DOHH2 (cell line): ENCODE measurements around the gene CRX.
"Not testable (repeated sequence)": the region's sequence is repeated elsewhere in the genome, so short reads cannot be mapped to it uniquely, and the experiment has no call there.

Experiments
- H3F3A ChIP-seq: fragments of 200-600 bp; sonication (generic), shearing (Covaris generic); 2 replicates; pipeline ENCODE4 v1.6.0; 2016; ENCODE audit warnings: antibody characterized with exemption, mild to moderate bottlenecking; ENCODE audit not compliant: control insufficient read depth, insufficient read depth
- H3K27ac ChIP-seq: fragments of 200-600 bp; sonication (generic); 2 replicates; pipeline ENCODE4 v1.5.1; 2014; ENCODE audit warnings: low read depth, mild to moderate bottlenecking, low read length, moderate library complexity
- H3K27me3 ChIP-seq: fragments of 200-600 bp; sonication (generic); 2 replicates; pipeline ENCODE4 v1.6.1; 2014; ENCODE audit warnings: mild to moderate bottlenecking, low read length, mixed read lengths; ENCODE audit not compliant: control insufficient read depth
- H3K36me3 ChIP-seq: fragments of 200-600 bp; sonication (generic); 2 replicates; pipeline ENCODE4 v1.6.1; 2014; ENCODE audit warnings: mild to moderate bottlenecking, low read length, moderate library complexity, mixed read lengths; ENCODE audit not compliant: control insufficient read depth
- H3K4me1 ChIP-seq: fragments of 200-600 bp; sonication (generic); 2 replicates; pipeline ENCODE4 v1.6.1; 2014; ENCODE audit warnings: mild to moderate bottlenecking, low read length, mixed read lengths; ENCODE audit not compliant: control insufficient read depth
- H3K4me2 ChIP-seq: fragments of 200-600 bp; sonication (generic); 2 replicates; pipeline ENCODE4 v1.6.0; 2014; ENCODE audit warnings: mild to moderate bottlenecking, low read length, moderate library complexity
- H3K4me3 ChIP-seq: fragments of 200-600 bp; sonication (generic); 2 replicates; pipeline ENCODE4 v1.5.1; 2014; ENCODE audit warnings: mild to moderate bottlenecking, low read length, mixed read lengths
- H3K79me2 ChIP-seq: fragments of 200-600 bp; sonication (generic); 2 replicates; pipeline ENCODE4 v1.6.1; 2014; ENCODE audit warnings: mild to moderate bottlenecking, low read length, mixed read lengths; ENCODE audit not compliant: control insufficient read depth
- H3K9me2 ChIP-seq: fragments of 200-600 bp; sonication (generic); replicated peaks from 2 replicates; pipeline ENCODE4 v1.6.1; 2014; ENCODE audit warnings: mild to moderate bottlenecking, low read length, mixed read lengths; ENCODE audit not compliant: control insufficient read depth
- H3K9me3 ChIP-seq: fragments of 200-600 bp; sonication (generic); 2 replicates; pipeline ENCODE4 v1.6.1; 2014; ENCODE audit warnings: antibody characterized with exemption, low read length, mixed read lengths; ENCODE audit not compliant: control insufficient read depth, insufficient read depth
- H4K20me1 ChIP-seq: fragments of 200-600 bp; sonication (generic); 2 replicates; pipeline ENCODE4 v1.6.0; 2014; ENCODE audit warnings: low read depth, mild to moderate bottlenecking, antibody characterized with exemption, low read length, moderate library complexity; ENCODE audit not compliant: control insufficient read depth, insufficient read depth
- EZH2phosphoT487 ChIP-seq: fragments of 200-600 bp; sonication (generic); IDR thresholded peaks from 2 replicates; pipeline ENCODE4 v1.6.1; 2017; ENCODE audit warnings: borderline replicate concordance, mild to moderate bottlenecking, antibody characterized with exemption, low read length, moderate library complexity, mixed read lengths
- TF ChIP-seq, protein P1 (sequence below): fragments of 200-600 bp; sonication (generic); IDR thresholded peaks from one replicate; pipeline ENCODE4 v1.5.1; 2014; ENCODE audit warnings: antibody characterized with exemption, mild to moderate bottlenecking, low read depth, low read length; ENCODE audit not compliant: poor library complexity, severe bottlenecking

The CRX gene

DNA sequence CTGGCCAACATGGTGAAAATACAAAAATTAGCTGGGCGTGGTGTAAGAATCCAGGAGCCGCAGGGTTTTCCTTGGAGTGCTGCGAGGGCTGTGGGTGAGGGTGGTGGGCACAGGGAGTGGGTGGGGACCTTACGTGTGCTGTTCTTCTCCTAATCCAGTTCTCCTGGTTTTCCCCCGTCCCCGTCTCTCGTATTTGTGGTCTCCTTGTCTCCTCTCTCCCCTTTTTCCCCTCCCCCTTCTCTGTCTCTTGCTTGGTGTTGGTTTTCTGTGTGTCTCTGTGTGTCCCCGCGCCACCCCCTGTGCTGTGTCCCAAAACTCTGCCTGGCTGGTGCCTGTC lies 41.6 kb upstream of the CRX start:
- Histone ChIP-seq H3K79me2 (no peaks in the 10 kb centered on the region), H3K36me3 (no peaks in the 10 kb centered on the region), H3K27ac (no peak overlapping the region), H3K4me1 (peaks cover 14% of the 10 kb centered on the region; the same call in 1 of the 2 replicates), H3K4me2 (no peak overlapping the region), H4K20me1 (no peaks in the 10 kb centered on the region), H3K4me3 (no peak overlapping the region), H3K9me2 (no peaks in the 10 kb centered on the region), H3K27me3 (peaks cover 7% of the 10 kb centered on the region), H3K9me3 (no peaks in the 10 kb centered on the region), H3F3A (no peaks in the 10 kb centered on the region; the same call in 1 of the 2 replicates)
- TF ChIP-seq, protein P1, sequence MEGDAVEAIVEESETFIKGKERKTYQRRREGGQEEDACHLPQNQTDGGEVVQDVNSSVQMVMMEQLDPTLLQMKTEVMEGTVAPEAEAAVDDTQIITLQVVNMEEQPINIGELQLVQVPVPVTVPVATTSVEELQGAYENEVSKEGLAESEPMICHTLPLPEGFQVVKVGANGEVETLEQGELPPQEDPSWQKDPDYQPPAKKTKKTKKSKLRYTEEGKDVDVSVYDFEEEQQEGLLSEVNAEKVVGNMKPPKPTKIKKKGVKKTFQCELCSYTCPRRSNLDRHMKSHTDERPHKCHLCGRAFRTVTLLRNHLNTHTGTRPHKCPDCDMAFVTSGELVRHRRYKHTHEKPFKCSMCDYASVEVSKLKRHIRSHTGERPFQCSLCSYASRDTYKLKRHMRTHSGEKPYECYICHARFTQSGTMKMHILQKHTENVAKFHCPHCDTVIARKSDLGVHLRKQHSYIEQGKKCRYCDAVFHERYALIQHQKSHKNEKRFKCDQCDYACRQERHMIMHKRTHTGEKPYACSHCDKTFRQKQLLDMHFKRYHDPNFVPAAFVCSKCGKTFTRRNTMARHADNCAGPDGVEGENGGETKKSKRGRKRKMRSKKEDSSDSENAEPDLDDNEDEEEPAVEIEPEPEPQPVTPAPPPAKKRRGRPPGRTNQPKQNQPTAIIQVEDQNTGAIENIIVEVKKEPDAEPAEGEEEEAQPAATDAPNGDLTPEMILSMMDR: no peak
- no peak for TF ChIP-seq EZH2phosphoT487

DNA sequence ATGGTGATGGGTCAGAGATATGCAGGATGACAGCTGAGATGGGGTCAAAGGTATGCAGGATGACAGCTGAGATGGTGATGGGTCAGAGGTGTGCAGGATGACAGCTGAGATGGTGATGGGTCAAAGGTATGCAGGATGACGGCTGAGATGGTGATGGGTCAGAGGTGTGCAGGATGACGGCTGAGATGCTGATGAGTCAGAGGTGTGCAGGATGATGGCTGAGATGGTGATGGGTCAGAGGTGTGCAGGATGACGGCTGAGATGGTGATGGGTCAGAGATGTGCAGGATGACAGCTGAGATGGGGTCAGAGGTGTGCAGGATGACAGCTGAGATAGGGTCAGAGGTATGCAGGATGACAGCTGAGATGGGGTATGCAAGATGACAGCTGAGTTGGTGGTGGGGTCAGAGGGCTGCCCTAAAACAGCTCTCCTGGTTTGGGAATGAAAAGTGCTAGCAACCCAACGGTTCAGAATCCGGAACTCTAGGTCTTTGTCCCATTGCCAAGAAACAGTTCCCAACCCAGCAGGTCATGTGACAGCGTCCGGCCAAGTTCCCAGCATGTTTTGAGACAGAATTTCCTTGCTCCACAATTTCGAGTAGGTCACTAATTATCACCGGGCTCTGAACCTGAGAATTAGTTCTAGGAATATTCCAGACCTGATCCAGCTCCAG lies 40.0 kb upstream of the CRX start:
- peaks cover 14% of the 10 kb centered on the region; the same call in 1 of the 2 replicates for H3K4me1 ChIP-seq
- H3K4me2 ChIP-seq: no peak overlapping the region
- TF ChIP-seq, protein P1: no peak
- TF ChIP-seq EZH2phosphoT487: no peak
- no peak overlapping the region for H3K27ac ChIP-seq
- H4K20me1 ChIP-seq: no peaks in the 10 kb centered on the region
- no peaks in the 10 kb centered on the region for H3K36me3 ChIP-seq
- no peaks in the 10 kb centered on the region for H3F3A ChIP-seq
- no peaks in the 10 kb centered on the region for H3K9me2 ChIP-seq
- H3K4me3 ChIP-seq: no peak overlapping the region
- H3K79me2 ChIP-seq: no peaks in the 10 kb centered on the region
- H3K9me3 ChIP-seq: no peaks in the 10 kb centered on the region
- H3K27me3 ChIP-seq: peaks cover 7% of the 10 kb centered on the region

DNA sequence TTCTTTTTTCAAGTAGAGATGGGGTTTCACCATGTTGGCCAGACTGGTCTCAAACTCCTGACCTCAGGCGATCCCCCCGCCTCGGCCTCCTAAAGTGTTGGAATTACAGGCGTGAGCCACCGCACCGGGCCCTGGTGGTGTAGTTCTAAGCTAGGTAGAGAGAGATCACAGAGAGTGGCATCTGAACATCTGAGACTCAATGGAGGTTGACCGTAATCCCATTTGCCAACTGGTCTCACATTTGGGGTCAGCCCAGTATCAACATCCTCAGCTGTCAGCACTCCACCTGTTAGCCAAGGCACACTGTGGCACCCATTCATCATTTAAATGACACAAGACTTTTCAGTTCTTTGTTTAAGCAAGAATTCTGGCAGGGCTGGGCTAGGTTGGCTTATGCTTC lies 35.2 kb upstream of the CRX start:
- Histone ChIP-seq H3K4me1 (no peaks in the 10 kb centered on the region), H4K20me1 (no peaks in the 10 kb centered on the region), H3K36me3 (no peaks in the 10 kb centered on the region), H3K9me3 (no peaks in the 10 kb centered on the region), H3K79me2 (no peaks in the 10 kb centered on the region), H3K27ac (no peak overlapping the region), H3K27me3 (no peaks in the 10 kb centered on the region), H3F3A (no peaks in the 10 kb centered on the region), H3K4me2 (no peak overlapping the region), H3K9me2 (no peaks in the 10 kb centered on the region), H3K4me3 (no peak overlapping the region)
- no peak for TF ChIP-seq EZH2phosphoT487
- TF ChIP-seq, protein P1: no peak

DNA sequence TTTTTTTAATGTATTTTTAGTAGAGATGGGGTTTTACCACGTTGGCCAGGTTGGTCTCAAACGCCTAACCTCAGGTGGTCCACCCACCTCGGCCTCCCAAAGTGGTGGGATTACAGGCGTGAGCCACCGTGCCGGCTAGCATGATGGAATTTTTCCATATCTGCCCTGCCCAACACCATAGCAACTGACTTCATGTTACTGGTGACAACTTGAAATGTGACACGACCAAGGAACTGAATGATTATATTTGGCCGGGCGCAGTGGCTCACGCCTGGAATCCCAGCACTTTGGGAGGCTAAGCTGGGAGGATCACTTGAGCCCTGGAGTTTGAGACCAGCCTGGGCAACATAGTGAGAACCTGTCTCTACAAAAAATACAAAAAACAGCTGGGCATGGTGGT lies 34.4 kb upstream of the CRX start:
- not testable (repeated sequence) for H3K79me2 ChIP-seq, H3K4me1 ChIP-seq, H3K9me2 ChIP-seq, H3K27ac ChIP-seq, H3K9me3 ChIP-seq, H3K4me3 ChIP-seq, H4K20me1 ChIP-seq, H3F3A ChIP-seq, H3K4me2 ChIP-seq, H3K27me3 ChIP-seq, H3K36me3 ChIP-seq

DNA sequence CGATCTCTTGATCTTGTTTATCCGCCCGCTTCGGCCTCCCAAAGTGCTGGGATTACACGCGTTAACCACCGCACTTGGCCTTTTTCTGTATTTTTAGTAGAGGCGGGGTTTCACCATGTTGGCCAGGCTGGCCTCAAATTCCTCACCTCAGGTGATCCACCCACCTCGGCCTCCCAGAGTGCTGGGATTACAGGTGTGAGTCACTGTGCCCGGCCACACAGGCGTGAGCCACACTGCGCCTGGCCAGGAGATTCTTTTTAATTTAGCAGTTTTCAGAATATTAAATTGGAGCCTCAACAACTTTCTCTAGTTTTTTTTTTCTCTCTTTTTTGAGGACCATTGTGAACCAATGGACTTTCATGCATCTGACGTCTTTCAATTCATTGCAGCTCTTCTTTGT lies 31.9 kb upstream of the CRX start:
- not testable (repeated sequence) for H3K36me3 ChIP-seq, H3K4me1 ChIP-seq, H3K9me3 ChIP-seq, H3F3A ChIP-seq, H3K4me2 ChIP-seq, H4K20me1 ChIP-seq, H3K4me3 ChIP-seq, H3K27ac ChIP-seq, H3K9me2 ChIP-seq, H3K27me3 ChIP-seq, H3K79me2 ChIP-seq
